ENCODE data around the gene ZBTB46.
"Not testable (repeated sequence)": the region's sequence is repeated elsewhere in the genome, so short reads cannot be mapped to it uniquely, and the experiment has no call there.

The ZBTB46 gene

GRCh38 chr20:63808145-63808724 lies 22.8 kb downstream of the ZBTB46 start:
- Histone ChIP-seq H3K27ac (ENCODE audit: low read length) (no peak overlapping the region), H3K4me3 (ENCODE audit: low read depth in 1 of 2, low read length in 2 of 2) (no peak overlapping the region), H3K27me3 (ENCODE audit: low read depth, low read length) (no peaks in the 10 kb centered on the region), H3K4me1 (ENCODE audit: control insufficient read depth in 1 of 2, insufficient read depth in 2 of 2, low read length in 2 of 2) (no peaks in the 10 kb centered on the region), H3K36me3 (ENCODE audit: control insufficient read depth in 1 of 2, insufficient read depth in 2 of 2, low read length in 2 of 2) (no peaks in the 10 kb centered on the region), H3K9me3 (ENCODE audit: control insufficient read depth in 1 of 2, low read length in 2 of 2) (no peaks in the 10 kb centered on the region)

- Histone ChIP-seq H3K36me3 (ENCODE audit: control insufficient read depth in 1 of 2, insufficient read depth in 2 of 2, low read length in 2 of 2) (no peaks in the 10 kb centered on the region), H3K9me3 (ENCODE audit: control insufficient read depth in 1 of 2, low read length in 2 of 2) (no peaks in the 10 kb centered on the region), H3K27ac (ENCODE audit: low read length) (no peak overlapping the region), H3K4me1 (ENCODE audit: control insufficient read depth in 1 of 2, insufficient read depth in 2 of 2, low read length in 2 of 2) (no peaks in the 10 kb centered on the region), H3K4me3 (ENCODE audit: low read depth in 1 of 2, low read length in 2 of 2) (no peak overlapping the region), H3K27me3 (ENCODE audit: low read depth, low read length) (no peaks in the 10 kb centered on the region)
These were observed 23.4 kb downstream of the ZBTB46 start for GRCh38 chr20:63807654-63808053.

- no peaks in the 10 kb centered on the region for H3K9me3 ChIP-seq (ENCODE audit: control insufficient read depth in 1 of 2, low read length in 2 of 2)
- H3K4me1 ChIP-seq (ENCODE audit: control insufficient read depth in 1 of 2, insufficient read depth in 2 of 2, low read length in 2 of 2) = no peaks in the 10 kb centered on the region
- no peak overlapping the region for H3K27ac ChIP-seq (ENCODE audit: low read length)
- no peaks in the 10 kb centered on the region for H3K36me3 ChIP-seq (ENCODE audit: control insufficient read depth in 1 of 2, insufficient read depth in 2 of 2, low read length in 2 of 2)
- no peaks in the 10 kb centered on the region for H3K27me3 ChIP-seq (ENCODE audit: low read depth, low read length)
- no peak overlapping the region for H3K4me3 ChIP-seq (ENCODE audit: low read depth in 1 of 2, low read length in 2 of 2)
These were observed 26.8 kb downstream of the ZBTB46 start for GRCh38 chr20:63804308-63804636.

GRCh38 chr20:63802469-63803240 lies 28.4 kb downstream of the ZBTB46 start:
- no peak overlapping the region for H3K27ac ChIP-seq (ENCODE audit: low read length)
- no peak overlapping the region for H3K4me3 ChIP-seq (ENCODE audit: low read depth in 1 of 2, low read length in 2 of 2)
- no peaks in the 10 kb centered on the region for H3K4me1 ChIP-seq (ENCODE audit: control insufficient read depth in 1 of 2, insufficient read depth in 2 of 2, low read length in 2 of 2)
- H3K36me3 ChIP-seq (ENCODE audit: control insufficient read depth in 1 of 2, insufficient read depth in 2 of 2, low read length in 2 of 2) = no peaks in the 10 kb centered on the region
- H3K27me3 ChIP-seq (ENCODE audit: low read depth, low read length) = no peaks in the 10 kb centered on the region
- no peaks in the 10 kb centered on the region for H3K9me3 ChIP-seq (ENCODE audit: control insufficient read depth in 1 of 2, low read length in 2 of 2)

- not testable (repeated sequence) for H3K4me1 ChIP-seq (ENCODE audit: control insufficient read depth in 1 of 2, insufficient read depth in 2 of 2, low read length in 2 of 2); H3K27me3 ChIP-seq (ENCODE audit: low read depth, low read length); H3K9me3 ChIP-seq (ENCODE audit: control insufficient read depth in 1 of 2, low read length in 2 of 2); H3K36me3 ChIP-seq (ENCODE audit: control insufficient read depth in 1 of 2, insufficient read depth in 2 of 2, low read length in 2 of 2); H3K4me3 ChIP-seq (ENCODE audit: low read depth in 1 of 2, low read length in 2 of 2); H3K27ac ChIP-seq (ENCODE audit: low read length)
These were observed 29.9 kb downstream of the ZBTB46 start for GRCh38 chr20:63801174-63801573.

GRCh38 chr20:63800411-63800810 lies 30.7 kb downstream of the ZBTB46 start:
- H3K36me3 ChIP-seq (ENCODE audit: control insufficient read depth in 1 of 2, insufficient read depth in 2 of 2, low read length in 2 of 2); H3K27me3 ChIP-seq (ENCODE audit: low read depth, low read length); H3K4me3 ChIP-seq (ENCODE audit: low read depth in 1 of 2, low read length in 2 of 2); H3K9me3 ChIP-seq (ENCODE audit: control insufficient read depth in 1 of 2, low read length in 2 of 2); H3K4me1 ChIP-seq (ENCODE audit: control insufficient read depth in 1 of 2, insufficient read depth in 2 of 2, low read length in 2 of 2); H3K27ac ChIP-seq (ENCODE audit: low read length): not testable (repeated sequence)

- not testable (repeated sequence) for H3K27ac ChIP-seq (ENCODE audit: low read length); H3K36me3 ChIP-seq (ENCODE audit: control insufficient read depth in 1 of 2, insufficient read depth in 2 of 2, low read length in 2 of 2); H3K9me3 ChIP-seq (ENCODE audit: control insufficient read depth in 1 of 2, low read length in 2 of 2); H3K27me3 ChIP-seq (ENCODE audit: low read depth, low read length); H3K4me3 ChIP-seq (ENCODE audit: low read depth in 1 of 2, low read length in 2 of 2); H3K4me1 ChIP-seq (ENCODE audit: control insufficient read depth in 1 of 2, insufficient read depth in 2 of 2, low read length in 2 of 2)
These were observed 31.9 kb downstream of the ZBTB46 start for GRCh38 chr20:63799127-63799526.

GRCh38 chr20:63797175-63797574 lies 33.9 kb downstream of the ZBTB46 start:
- H3K27ac ChIP-seq (ENCODE audit: low read length); H3K4me3 ChIP-seq (ENCODE audit: low read depth in 1 of 2, low read length in 2 of 2); H3K36me3 ChIP-seq (ENCODE audit: control insufficient read depth in 1 of 2, insufficient read depth in 2 of 2, low read length in 2 of 2); H3K27me3 ChIP-seq (ENCODE audit: low read depth, low read length); H3K9me3 ChIP-seq (ENCODE audit: control insufficient read depth in 1 of 2, low read length in 2 of 2); H3K4me1 ChIP-seq (ENCODE audit: control insufficient read depth in 1 of 2, insufficient read depth in 2 of 2, low read length in 2 of 2): not testable (repeated sequence)

GRCh38 chr20:63795178-63795830 lies 35.8 kb downstream of the ZBTB46 start:
- Histone ChIP-seq H3K4me3 (ENCODE audit: low read depth in 1 of 2, low read length in 2 of 2) (no peak overlapping the region), H3K9me3 (ENCODE audit: control insufficient read depth in 1 of 2, low read length in 2 of 2) (no peaks in the 10 kb centered on the region), H3K36me3 (ENCODE audit: control insufficient read depth in 1 of 2, insufficient read depth in 2 of 2, low read length in 2 of 2) (no peaks in the 10 kb centered on the region), H3K27me3 (ENCODE audit: low read depth, low read length) (no peaks in the 10 kb centered on the region), H3K4me1 (ENCODE audit: control insufficient read depth in 1 of 2, insufficient read depth in 2 of 2, low read length in 2 of 2) (no peaks in the 10 kb centered on the region), H3K27ac (ENCODE audit: low read length) (no peak overlapping the region)

GRCh38 chr20:63794614-63795013 lies 36.5 kb downstream of the ZBTB46 start:
- Histone ChIP-seq H3K27me3 (ENCODE audit: low read depth, low read length) (no peaks in the 10 kb centered on the region), H3K4me3 (ENCODE audit: low read depth in 1 of 2, low read length in 2 of 2) (no peak overlapping the region), H3K27ac (ENCODE audit: low read length) (no peak overlapping the region), H3K4me1 (ENCODE audit: control insufficient read depth in 1 of 2, insufficient read depth in 2 of 2, low read length in 2 of 2) (no peaks in the 10 kb centered on the region), H3K36me3 (ENCODE audit: control insufficient read depth in 1 of 2, insufficient read depth in 2 of 2, low read length in 2 of 2) (peaks cover 0 to 5% of the 10 kb centered on the region in 2 donors), H3K9me3 (ENCODE audit: control insufficient read depth in 1 of 2, low read length in 2 of 2) (no peaks in the 10 kb centered on the region)

GRCh38 chr20:63792866-63793265 lies 38.2 kb downstream of the ZBTB46 start:
- Histone ChIP-seq H3K27me3 (ENCODE audit: low read depth, low read length) (no peaks in the 10 kb centered on the region), H3K9me3 (ENCODE audit: control insufficient read depth in 1 of 2, low read length in 2 of 2) (no peaks in the 10 kb centered on the region), H3K36me3 (ENCODE audit: control insufficient read depth in 1 of 2, insufficient read depth in 2 of 2, low read length in 2 of 2) (peaks cover 0 to 9% of the 10 kb centered on the region in 2 donors), H3K27ac (ENCODE audit: low read length) (no peak overlapping the region), H3K4me3 (ENCODE audit: low read depth in 1 of 2, low read length in 2 of 2) (no peak overlapping the region), H3K4me1 (ENCODE audit: control insufficient read depth in 1 of 2, insufficient read depth in 2 of 2, low read length in 2 of 2) (no peaks in the 10 kb centered on the region)

Data from muscle layer of duodenum (tissue), 2 donors.